ENCODE results near the gene SHOX.
"Not testable (repeated sequence)": the region's sequence is repeated elsewhere in the genome, so short reads cannot be mapped to it uniquely, and the experiment has no call there.

SHOX gene

DNA sequence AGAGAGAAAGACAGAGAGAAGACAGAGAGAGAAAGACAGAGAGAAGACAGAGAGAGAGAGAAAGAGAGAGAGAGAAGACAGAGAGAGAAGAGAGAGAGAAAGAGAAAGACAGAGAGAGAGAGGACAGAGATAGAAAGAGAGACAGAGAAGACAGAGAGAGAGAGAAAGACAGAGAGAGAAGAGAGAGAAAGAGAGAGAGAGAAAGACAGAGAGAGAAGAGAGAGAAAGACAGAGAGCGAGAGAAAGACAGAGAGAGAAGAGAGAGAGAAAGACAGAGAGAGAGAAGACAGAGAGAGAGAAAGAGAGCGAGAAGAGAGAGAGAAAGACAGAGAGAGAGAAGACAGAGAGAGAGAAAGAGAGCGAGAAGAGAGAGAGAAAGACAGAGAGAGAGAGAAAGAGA is 7.8 kb upstream of the SHOX start:
- DNase-seq, result not testable (repeated sequence)

DNA sequence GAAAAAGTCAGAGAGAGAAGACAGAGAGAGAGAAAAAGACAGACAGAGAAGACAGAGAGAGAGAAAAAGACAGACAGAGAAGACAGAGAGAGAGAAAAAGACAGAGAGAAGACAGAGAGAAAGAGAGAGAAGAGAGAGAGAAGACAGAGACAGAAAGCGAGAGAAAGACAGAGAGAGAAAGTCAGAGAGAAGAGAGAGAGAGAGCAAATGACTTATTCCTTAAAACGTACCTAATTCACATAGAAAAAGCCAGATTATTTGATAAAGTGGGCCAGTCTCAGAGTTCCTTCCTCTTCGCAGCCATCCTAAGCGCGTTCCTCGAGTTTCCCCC is 7.4 kb upstream of the SHOX start:
- peak; percentile 8 for DNase-seq

DNA sequence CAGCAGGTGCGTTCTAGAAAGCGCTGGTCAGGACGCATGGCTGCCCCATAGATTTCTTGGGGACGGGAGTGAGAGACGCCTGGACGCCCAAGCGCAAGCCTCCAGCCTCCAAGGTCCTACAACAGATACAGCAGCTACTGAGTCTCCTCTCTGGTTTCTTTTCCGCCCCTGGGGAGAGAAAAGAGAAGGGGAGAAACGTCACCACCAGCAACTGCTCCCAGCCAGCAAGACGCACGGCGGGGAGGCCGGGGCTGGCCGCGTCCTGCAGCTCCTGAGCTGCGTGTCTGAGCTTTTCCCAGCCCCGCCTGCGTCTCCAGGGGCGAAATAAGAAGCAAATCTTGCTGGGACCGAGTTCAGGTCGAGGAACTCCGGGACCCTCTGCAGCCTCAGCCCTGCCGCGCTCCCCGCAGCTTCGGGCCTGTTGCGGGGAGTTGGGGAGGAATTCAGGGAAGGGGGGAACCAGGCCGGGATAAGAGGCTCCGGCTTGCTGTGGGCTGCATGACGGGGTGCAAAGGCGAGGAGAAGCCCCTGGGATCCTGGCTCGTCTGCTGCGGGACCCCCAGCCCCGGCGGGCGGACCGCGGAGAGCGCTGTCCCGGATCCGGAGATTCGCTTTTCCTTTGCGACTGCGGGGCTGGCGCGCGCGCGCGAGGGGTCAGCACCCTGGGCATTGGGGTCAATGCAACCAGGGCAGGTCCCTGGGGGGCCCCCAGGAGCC is 6.8 kb upstream of the SHOX start:
- DNase-seq, result no peak

GRCh38 chrX:625137-625691 is 5.4 kb upstream of the SHOX start:
- DNase-seq, result no peak

DNA sequence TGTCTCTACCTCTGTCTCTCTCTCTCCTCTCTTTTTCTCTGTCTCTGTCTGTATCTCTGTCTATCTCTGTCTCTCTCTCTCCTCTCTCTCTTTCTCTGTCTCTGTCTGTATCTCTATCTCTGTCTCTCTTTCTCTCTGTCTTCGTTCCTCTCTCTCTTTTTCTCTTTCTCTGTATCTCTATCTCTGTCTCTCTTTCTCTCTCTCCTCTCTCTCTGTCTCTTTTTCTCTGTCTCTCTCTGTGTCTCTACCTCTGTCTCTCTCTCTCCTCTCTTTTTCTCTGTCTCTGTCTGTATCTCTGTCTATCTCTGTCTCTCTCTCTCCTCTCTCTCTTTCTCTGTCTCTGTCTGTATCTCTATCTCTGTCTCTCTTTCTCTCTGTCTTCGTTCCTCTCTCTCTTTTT is 4.5 kb upstream of the SHOX start:
- DNase-seq, result not testable (repeated sequence)

GRCh38 chrX:626745-627509 is 3.7 kb upstream of the SHOX start:
- DNase-seq, result no peak

- DNase-seq, result no peak
Measured at GRCh38 chrX:627510-627981, 3.0 kb upstream of the SHOX start.

DNA sequence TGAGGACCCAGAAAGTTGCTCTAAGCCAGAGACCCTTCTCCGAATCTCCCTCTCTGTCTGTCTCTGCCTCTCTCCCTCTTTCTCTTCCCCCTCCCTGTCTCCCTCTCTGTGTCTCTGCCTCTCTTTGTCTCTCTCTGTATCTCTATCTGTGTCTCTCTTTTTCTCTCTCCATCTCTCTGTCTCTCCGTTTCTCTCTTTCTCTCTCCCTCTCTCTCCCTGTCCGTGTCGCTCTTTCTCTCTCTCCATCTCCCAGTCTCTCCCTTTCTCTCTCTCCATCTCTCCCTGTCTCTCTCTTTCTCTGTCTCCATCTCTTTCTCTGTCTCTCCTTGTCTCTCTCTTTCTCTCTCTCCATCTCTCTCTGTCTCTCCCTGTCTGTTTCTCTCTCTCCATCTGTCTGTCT is 2.6 kb upstream of the SHOX start:
- DNase-seq, result no peak

DNA sequence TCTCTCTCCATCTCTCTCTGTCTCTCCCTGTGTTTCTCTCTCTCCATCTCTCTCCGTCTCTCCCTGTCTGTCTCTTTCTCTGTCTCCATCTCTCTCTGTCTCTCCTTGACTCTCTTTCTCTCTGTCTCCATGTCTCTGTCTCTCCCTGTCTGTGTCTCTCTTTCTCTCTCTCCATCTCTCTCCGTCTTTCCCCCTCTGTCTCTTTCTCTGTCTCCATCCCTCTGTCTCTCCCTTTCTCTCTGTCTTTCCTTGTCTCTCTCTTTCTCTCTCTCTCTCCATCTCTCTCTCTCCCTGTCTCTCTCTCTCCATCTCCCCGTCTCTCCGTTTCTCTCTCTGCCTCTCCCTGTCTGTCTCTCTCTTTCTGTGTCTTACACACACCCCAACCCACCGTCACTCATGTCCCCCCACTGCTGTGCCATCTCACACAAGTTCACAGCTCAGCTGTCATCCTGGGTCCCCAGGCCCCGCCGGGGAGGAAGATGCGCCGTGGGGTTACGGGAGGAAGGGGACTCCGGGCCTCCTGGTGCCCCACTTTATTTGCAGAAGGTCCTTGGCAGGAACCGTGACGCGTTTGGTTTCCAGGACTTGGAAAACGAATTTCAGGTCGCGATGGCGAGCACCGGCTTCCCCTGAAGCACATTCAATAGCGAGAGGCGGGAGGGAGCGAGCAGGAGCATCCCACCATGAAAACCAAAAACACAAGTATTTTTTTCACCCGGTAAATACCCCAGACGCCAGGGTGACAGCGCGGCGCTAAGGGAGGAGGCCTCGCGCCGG is 1.2 kb upstream of the SHOX start:
- DNase-seq, result no peak

- no peak for DNase-seq
Measured at GRCh38 chrX:630007-630611, 482 bp upstream of the SHOX start.

- DNase-seq, result no peak
Measured at GRCh38 chrX:631802-632365, 1.3 kb downstream of the SHOX start.

GRCh38 chrX:632366-633042 is 1.9 kb downstream of the SHOX start:
- DNase-seq, result no peak

DNA sequence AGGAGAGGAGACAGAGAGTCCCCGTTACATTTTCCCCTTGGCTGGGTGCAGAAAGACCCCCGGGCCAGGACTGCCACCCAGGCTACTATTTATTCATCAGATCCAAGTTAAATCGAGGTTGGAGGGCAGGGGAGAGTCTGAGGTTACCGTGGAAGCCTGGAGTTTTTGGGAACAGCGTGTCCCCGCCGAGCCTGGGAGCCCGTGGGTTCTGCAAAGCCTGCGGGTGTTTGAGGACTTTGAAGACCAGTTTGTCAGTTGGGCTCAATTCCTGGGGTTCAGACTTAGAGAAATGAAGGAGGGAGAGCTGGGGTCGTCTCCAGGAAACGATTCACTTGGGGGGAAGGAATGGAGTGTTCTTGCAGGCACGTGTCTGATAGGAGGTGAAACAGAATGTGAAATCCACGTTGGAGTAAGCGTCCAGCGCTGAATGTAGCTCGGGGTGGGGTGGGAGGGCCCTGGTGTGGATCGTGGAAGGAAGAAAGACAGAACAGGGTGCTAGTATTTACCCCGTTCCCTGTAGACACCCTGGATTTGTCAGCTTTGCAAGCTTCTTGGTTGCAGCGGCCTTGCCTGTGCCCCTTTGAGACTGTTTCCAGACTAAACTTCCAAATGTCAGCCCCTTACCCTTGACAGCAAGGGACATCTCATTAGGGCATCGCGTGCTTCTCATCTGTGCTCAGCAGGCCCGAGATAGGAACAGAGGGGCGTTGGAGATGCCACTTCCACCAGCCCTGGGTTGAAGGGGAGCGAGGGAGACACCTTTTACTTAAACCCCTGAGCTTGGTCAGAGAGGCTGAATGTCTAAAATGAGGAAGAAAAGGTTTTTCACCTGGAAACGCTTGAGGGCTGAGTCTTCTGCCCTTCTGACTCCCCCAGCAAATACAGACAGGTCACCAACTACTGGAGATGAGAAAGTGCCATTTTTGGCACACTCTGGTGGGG is 2.7 kb downstream of the SHOX start:
- DNase-seq, result no peak

GRCh38 chrX:633985-634958 is 3.7 kb downstream of the SHOX start:
- DNase-seq, result no peak

DNA sequence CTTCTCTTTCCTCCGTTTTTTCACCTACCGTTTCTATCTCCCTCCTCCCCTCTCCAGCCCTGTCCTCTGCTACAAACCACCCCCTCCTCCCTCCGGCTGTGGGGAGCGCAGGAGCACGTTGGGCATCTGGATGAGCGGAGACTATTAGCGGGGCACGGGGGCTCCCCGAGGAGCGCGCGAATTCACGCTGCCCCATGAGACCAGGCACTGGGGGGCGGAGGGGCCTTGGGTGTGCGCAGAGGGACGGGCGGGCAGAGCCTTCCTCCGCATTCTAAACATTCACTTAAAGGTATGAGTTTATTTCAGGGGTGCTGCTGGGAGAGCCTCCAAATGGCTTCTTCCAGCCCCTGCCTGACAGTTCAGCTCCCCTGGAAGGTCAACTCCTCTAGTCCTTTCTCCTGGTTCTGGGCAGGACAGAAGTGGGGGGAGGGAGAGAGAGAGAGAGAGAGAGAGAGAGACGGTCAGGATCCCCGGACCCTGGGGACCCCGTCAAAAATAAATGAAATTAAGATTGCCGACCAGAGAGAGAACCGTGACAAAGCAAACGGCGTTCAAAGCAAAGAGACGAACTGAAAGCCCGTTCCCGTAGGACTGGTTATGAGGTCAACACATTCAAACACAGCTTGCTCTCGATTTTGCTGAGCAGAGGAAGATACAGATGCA is 5.0 kb downstream of the SHOX start:
- no peak for DNase-seq

DNA sequence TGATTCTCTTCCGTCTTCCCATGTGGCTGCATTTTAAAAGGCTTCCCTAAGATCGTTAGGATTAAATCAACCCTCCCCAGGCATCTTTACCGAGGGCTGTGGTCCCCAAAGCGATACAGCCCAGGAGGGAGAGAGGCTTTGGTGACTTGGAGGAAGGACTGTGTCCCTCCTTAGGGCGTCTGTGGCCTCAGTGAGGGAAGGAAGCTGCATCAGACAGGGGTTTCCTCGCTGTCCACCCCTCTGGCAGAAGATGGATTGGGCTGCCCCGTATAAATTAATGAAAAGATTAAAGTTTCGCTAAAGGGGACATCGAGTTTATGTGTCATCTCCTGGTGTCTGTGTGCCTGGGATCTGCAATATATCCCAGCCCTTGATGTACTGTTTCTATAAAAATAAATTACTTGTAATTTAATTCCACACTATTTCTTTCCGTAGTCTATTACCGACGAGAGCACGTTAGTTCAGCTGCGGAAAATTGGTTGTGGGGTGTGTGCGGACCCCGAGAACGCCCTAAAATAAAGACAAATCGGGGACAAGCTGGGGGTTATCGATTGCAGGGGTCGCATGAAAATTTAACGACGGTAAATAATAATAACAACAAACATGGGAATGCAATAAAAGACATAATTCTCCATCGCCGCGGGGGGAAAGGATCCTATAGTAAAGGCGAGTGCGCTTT is 6.5 kb downstream of the SHOX start:
- no peak for DNase-seq

- no peak for DNase-seq
Measured at GRCh38 chrX:637660-638481, 7.3 kb downstream of the SHOX start.
